HepG2 (cell line): ENCODE data around the gene PNKD. TPM values are rescaled to one million over a fixed set of nuclear protein-coding genes. Genes with fewer than 3 reads are reported as not detected.

Experiments
- MAFG ChIP-seq: sonication (generic); formaldehyde crosslinking; IDR thresholded peaks from 2 replicates; pipeline ENCODE4 v1.5.1; 2020; ENCODE audit warnings: mild to moderate bottlenecking, missing genetic modification reagents
- MEF2D ChIP-seq: sonication (generic); formaldehyde crosslinking; IDR thresholded peaks from 2 replicates; pipeline ENCODE4 v1.5.1; 2020; ENCODE audit warnings: mild to moderate bottlenecking, missing genetic modification reagents
- RARG ChIP-seq: sonication (generic); formaldehyde crosslinking; IDR thresholded peaks from 2 replicates; pipeline ENCODE4 v1.4.0; 2020; ENCODE audit warnings: low read depth, mild to moderate bottlenecking, missing genetic modification reagents
- RBAK ChIP-seq: sonication (generic); formaldehyde crosslinking; IDR thresholded peaks from 2 replicates; pipeline ENCODE4 v1.5.1; 2020; ENCODE audit warnings: mild to moderate bottlenecking, missing genetic modification reagents
- SCMH1 ChIP-seq: sonication (generic); formaldehyde crosslinking; IDR thresholded peaks from 2 replicates; pipeline ENCODE4 v1.9.0; 2021; ENCODE audit warnings: missing genetic modification reagents, mild to moderate bottlenecking, borderline replicate concordance
- ZFP36L1 ChIP-seq: sonication (generic); formaldehyde crosslinking; IDR thresholded peaks from 2 replicates; pipeline ENCODE4 v1.8.0; 2022; ENCODE audit warnings: mild to moderate bottlenecking, missing genetic modification reagents, moderate library complexity
- ZFYVE20 ChIP-seq: sonication (generic); formaldehyde crosslinking; IDR thresholded peaks from 2 replicates; pipeline ENCODE4 v1.8.0; 2023; ENCODE audit warnings: low read depth, mild to moderate bottlenecking, moderate library complexity, missing genetic modification reagents, borderline replicate concordance
- ZNF180 ChIP-seq: sonication (generic); formaldehyde crosslinking; IDR thresholded peaks from 2 replicates; pipeline ENCODE4 v1.4.0; 2020; ENCODE audit warnings: low read depth, missing genetic modification reagents, borderline replicate concordance
- ZNF564 ChIP-seq: sonication (generic); formaldehyde crosslinking; IDR thresholded peaks from 2 replicates; pipeline ENCODE4 v1.8.1; 2023; ENCODE audit warnings: mild to moderate bottlenecking, missing genetic modification reagents
- ZNF713 ChIP-seq: sonication (generic); formaldehyde crosslinking; IDR thresholded peaks from 2 replicates; pipeline ENCODE4 v1.4.0; 2020; ENCODE audit warnings: mild to moderate bottlenecking, missing genetic modification reagents
- polyA plus RNA-seq, 8 experiments: library from polyadenylated mRNA; depleted of rRNA in 3 of 8; stranded (reverse) in 7 of 8; unstranded in 1 of 8; fragments of >200 nt; fragmentation: Illumina TruSeq in 4 of 8; extraction: Trizol in 4 of 8; gene quantifications; 2 replicates each; pipeline versions ENCODE4 v1.2.1 to v1.2.3, GENCODE V29; 2011 to 2016; ENCODE audit warnings: low read depth in 4 of 8, missing spikeins in 1 of 8, mixed read lengths in 1 of 8; ENCODE audit not compliant: insufficient read depth in 1 of 8
- total RNA-seq, 5 experiments: library from RNA; depleted of rRNA; stranded (reverse); fragments of >200 nt; fragmentation: Illumina TruSeq; extraction: Trizol; gene quantifications; 2 replicates each; pipeline ENCODE4 v1.2.3, GENCODE V29; 2016; ENCODE audit warnings: low read depth in 1 of 5
- TF ChIP-seq, protein P1 (sequence below): sonication (generic); formaldehyde crosslinking; IDR thresholded peaks from one replicate; pipeline ENCODE4 v1.5.1; 2020; ENCODE audit warnings: mild to moderate bottlenecking, missing genetic modification reagents; ENCODE audit errors: not compliant biosample characterization
- TF ChIP-seq, protein P2 (sequence below): sonication (generic); formaldehyde crosslinking; IDR thresholded peaks from 2 replicates; pipeline ENCODE4 v1.5.0; 2020; ENCODE audit warnings: missing genetic modification reagents, mild to moderate bottlenecking, borderline replicate concordance
- TF ChIP-seq, protein P3 (sequence below): IDR thresholded peaks from 2 replicates; pipeline ENCODE4 v1.6.1; 2012; ENCODE audit warnings: inconsistent platforms
- TF ChIP-seq, protein P4 (sequence below): sonication (generic); formaldehyde crosslinking; IDR thresholded peaks from 2 replicates; pipeline ENCODE4 v1.8.0; 2022; ENCODE audit warnings: missing genetic modification reagents, mild to moderate bottlenecking, borderline replicate concordance
- TF ChIP-seq, protein P5 (sequence below): sonication (generic); formaldehyde crosslinking; IDR thresholded peaks from 2 replicates; pipeline ENCODE4 v1.8.1; 2023; ENCODE audit warnings: mild to moderate bottlenecking, moderate library complexity, missing genetic modification reagents
- TF ChIP-seq, protein P6 (sequence below): sonication (generic); formaldehyde crosslinking; IDR thresholded peaks from 2 replicates; pipeline ENCODE4 v1.8.1; 2023; ENCODE audit warnings: mild to moderate bottlenecking, missing genetic modification reagents
- TF ChIP-seq, protein P7 (sequence below): sonication (generic); formaldehyde crosslinking; IDR thresholded peaks from 2 replicates; pipeline ENCODE4 v1.4.0; 2020; ENCODE audit warnings: missing genetic modification reagents

The PNKD gene
- total and polyA plus RNA-seq, 2 of the 13 experiments (the other 11 are each of a cell fraction or from before 2014, with no cell fraction given) = 55.9 to 80.4 TPM

DNA sequence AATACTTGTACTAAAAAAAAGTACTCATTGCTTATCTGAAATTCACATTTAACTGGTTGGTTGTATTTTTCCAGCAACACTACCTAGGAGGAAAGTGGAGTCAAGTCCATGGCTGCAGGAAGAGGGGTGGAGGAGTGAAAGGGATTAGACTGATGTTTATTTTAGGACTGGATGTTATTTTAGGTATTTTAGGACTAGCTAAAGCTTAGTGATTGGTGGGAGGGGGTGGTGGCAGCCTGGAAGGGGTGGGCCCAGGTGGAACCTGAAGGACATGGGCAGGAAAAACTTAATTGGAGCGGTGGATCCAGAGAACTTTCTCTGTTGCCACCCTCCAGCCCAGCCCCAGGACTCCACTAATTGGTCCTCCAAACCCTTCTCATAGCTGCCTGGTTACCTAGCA lies 25.9 kb downstream of the PNKD start (continued):
- TF ChIP-seq, protein P1, sequence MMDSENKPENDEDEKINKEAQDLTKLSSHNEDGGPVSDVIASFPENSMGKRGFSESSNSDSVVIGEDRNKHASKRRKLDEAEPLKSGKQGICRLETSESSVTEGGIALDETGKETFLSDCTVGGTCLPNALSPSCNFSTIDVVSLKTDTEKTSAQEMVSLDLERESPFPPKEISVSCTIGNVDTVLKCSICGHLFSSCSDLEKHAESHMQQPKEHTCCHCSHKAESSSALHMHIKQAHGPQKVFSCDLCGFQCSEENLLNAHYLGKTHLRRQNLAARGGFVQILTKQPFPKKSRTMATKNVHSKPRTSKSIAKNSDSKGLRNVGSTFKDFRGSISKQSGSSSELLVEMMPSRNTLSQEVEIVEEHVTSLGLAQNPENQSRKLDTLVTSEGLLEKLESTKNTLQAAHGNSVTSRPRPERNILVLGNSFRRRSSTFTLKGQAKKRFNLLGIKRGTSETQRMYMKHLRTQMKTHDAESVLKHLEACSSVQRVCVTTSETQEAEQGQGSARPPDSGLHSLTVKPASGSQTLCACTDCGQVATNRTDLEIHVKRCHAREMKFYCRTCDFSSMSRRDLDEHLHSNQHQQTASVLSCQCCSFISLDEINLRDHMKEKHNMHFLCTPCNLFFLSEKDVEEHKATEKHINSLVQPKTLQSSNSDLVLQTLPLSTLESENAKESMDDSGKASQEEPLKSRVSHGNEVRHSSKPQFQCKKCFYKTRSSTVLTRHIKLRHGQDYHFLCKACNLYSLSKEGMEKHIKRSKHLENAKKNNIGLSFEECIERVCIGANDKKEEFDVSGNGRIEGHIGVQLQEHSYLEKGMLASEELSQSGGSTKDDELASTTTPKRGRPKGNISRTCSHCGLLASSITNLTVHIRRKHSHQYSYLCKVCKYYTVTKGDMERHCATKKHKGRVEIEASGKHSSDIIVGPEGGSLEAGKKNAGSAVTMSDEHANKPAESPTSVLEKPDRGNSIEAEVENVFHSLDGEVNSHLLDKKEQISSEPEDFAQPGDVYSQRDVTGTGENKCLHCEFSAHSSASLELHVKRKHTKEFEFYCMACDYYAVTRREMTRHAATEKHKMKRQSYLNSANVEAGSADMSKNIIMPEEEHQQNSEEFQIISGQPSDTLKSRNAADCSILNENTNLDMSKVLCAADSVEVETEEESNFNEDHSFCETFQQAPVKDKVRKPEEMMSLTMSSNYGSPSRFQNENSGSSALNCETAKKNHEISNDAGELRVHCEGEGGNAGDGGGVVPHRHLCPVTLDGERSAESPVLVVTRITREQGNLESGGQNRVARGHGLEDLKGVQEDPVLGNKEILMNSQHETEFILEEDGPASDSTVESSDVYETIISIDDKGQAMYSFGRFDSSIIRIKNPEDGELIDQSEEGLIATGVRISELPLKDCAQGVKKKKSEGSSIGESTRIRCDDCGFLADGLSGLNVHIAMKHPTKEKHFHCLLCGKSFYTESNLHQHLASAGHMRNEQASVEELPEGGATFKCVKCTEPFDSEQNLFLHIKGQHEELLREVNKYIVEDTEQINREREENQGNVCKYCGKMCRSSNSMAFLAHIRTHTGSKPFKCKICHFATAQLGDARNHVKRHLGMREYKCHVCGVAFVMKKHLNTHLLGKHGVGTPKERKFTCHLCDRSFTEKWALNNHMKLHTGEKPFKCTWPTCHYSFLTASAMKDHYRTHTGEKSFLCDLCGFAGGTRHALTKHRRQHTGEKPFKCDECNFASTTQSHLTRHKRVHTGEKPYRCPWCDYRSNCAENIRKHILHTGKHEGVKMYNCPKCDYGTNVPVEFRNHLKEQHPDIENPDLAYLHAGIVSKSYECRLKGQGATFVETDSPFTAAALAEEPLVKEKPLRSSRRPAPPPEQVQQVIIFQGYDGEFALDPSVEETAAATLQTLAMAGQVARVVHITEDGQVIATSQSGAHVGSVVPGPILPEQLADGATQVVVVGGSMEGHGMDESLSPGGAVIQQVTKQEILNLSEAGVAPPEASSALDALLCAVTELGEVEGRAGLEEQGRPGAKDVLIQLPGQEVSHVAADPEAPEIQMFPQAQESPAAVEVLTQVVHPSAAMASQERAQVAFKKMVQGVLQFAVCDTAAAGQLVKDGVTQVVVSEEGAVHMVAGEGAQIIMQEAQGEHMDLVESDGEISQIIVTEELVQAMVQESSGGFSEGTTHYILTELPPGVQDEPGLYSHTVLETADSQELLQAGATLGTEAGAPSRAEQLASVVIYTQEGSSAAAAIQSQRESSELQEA = no peak
- TF ChIP-seq ZNF180 (CRISPR knock-in tag) (no peak), RARG (no peak), ZNF713 (CRISPR knock-in tag) (no peak), RBAK (CRISPR knock-in tag) (no peak), SCMH1 (CRISPR knock-in tag) (no peak), ZFP36L1 (CRISPR knock-in tag) (no peak), ZNF564 (CRISPR knock-in tag) (no peak), MAFG (CRISPR knock-in tag) (no peak), ZFYVE20 (CRISPR knock-in tag) (no peak), MEF2D (peak; percentile 90; the same call in 1 of the 2 replicates)
- TF ChIP-seq, protein P2, sequence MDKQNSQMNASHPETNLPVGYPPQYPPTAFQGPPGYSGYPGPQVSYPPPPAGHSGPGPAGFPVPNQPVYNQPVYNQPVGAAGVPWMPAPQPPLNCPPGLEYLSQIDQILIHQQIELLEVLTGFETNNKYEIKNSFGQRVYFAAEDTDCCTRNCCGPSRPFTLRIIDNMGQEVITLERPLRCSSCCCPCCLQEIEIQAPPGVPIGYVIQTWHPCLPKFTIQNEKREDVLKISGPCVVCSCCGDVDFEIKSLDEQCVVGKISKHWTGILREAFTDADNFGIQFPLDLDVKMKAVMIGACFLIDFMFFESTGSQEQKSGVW (CRISPR knock-in tag) = no peak
- TF ChIP-seq, protein P3, sequence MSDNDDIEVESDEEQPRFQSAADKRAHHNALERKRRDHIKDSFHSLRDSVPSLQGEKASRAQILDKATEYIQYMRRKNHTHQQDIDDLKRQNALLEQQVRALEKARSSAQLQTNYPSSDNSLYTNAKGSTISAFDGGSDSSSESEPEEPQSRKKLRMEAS = no peak
- TF ChIP-seq, protein P4, sequence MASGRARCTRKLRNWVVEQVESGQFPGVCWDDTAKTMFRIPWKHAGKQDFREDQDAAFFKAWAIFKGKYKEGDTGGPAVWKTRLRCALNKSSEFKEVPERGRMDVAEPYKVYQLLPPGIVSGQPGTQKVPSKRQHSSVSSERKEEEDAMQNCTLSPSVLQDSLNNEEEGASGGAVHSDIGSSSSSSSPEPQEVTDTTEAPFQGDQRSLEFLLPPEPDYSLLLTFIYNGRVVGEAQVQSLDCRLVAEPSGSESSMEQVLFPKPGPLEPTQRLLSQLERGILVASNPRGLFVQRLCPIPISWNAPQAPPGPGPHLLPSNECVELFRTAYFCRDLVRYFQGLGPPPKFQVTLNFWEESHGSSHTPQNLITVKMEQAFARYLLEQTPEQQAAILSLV = no peak
- TF ChIP-seq, protein P5, sequence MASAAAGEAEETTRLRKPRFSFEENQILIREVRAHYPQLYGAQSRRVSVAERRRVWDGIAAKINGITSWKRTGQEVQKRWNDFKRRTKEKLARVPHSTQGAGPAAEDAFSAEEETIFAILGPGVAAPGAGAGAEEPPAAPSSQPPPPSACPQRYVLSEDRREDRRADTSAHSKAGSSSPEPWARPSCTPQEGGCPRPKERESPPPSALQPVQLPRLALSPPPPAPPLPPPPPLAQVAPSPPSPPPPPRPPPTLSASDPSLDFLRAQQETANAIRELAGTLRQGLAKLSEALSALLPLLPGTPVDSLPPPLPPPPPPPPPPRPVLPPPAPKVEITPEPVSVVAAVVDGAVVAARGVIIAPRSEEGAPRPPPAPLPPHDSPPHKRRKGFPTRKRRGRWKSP = no peak
- TF ChIP-seq, protein P6, sequence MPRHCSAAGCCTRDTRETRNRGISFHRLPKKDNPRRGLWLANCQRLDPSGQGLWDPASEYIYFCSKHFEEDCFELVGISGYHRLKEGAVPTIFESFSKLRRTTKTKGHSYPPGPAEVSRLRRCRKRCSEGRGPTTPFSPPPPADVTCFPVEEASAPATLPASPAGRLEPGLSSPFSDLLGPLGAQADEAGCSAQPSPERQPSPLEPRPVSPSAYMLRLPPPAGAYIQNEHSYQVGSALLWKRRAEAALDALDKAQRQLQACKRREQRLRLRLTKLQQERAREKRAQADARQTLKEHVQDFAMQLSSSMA = no peak
- TF ChIP-seq, protein P7, sequence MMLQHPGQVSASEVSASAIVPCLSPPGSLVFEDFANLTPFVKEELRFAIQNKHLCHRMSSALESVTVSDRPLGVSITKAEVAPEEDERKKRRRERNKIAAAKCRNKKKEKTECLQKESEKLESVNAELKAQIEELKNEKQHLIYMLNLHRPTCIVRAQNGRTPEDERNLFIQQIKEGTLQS (CRISPR knock-in tag) = no peak
